Cardiac muscle cell (in vitro differentiated cells and primary cell): Measurements from ENCODE around the gene CDON. TPM values are rescaled to one million over a fixed set of nuclear protein-coding genes. Genes with fewer than 3 reads are reported as not detected.

Experiments used
- DNase-seq, 2 donors: peaks; one replicate each; pipeline versions ENCODE4 v3.0.0 to v3.0.0-alpha.2; 2010 to 2017; ENCODE audit warnings: low read depth in 1 of 2, low spot score in 1 of 2
- H3K27ac ChIP-seq: fragments of 200-600 bp; sonication (generic); 2 replicates; pipeline ENCODE4 v1.5.1; 2016
- H3K27me3 ChIP-seq: fragments of 200-600 bp; sonication (generic); 2 replicates; pipeline ENCODE4 v1.6.0; 2016; ENCODE audit warnings: control low read depth
- H3K36me3 ChIP-seq: fragments of 200-600 bp; sonication (generic); 2 replicates; pipeline ENCODE4 v1.5.1; 2016; ENCODE audit warnings: control low read depth
- H3K4me1 ChIP-seq: fragments of 200-600 bp; sonication (generic); 2 replicates; pipeline ENCODE4 v1.8.1; 2017; ENCODE audit warnings: low read depth, mild to moderate bottlenecking, mixed run types
- H3K4me3 ChIP-seq: fragments of 200-600 bp; sonication (generic); 2 replicates; pipeline ENCODE4 v1.5.1; 2016; ENCODE audit warnings: mild to moderate bottlenecking
- H3K9me3 ChIP-seq: fragments of 200-600 bp; sonication (generic); 2 replicates; pipeline ENCODE4 v1.5.1; 2017; ENCODE audit warnings: low read depth, mild to moderate bottlenecking, control low read depth
- polyA plus RNA-seq: library from polyadenylated mRNA; unstranded; fragments of >200 nt; fragmentation: Nextera tagmentation; extraction: Ambion mirVana; gene quantifications from 2 replicates; pipeline ENCODE4 v1.2.1, GENCODE V29; 2016
- total RNA-seq: library from RNA; depleted of rRNA; stranded (reverse); fragments of >200 nt; gene quantifications from 2 replicates; pipeline ENCODE4 v1.2.3, GENCODE V29; 2016
- TF ChIP-seq, protein P1 (sequence below): IDR thresholded peaks from 2 replicates; pipeline ENCODE4 v1.5.1; 2012; ENCODE audit warnings: low read depth, mild to moderate bottlenecking, low read length

Gene CDON
- total and polyA plus RNA-seq, 2 experiments from 2014 or later = 5.7 to 17.3 TPM

- H3K27ac ChIP-seq = no peak overlapping the region
- no peak for DNase-seq
- TF ChIP-seq, protein P1, sequence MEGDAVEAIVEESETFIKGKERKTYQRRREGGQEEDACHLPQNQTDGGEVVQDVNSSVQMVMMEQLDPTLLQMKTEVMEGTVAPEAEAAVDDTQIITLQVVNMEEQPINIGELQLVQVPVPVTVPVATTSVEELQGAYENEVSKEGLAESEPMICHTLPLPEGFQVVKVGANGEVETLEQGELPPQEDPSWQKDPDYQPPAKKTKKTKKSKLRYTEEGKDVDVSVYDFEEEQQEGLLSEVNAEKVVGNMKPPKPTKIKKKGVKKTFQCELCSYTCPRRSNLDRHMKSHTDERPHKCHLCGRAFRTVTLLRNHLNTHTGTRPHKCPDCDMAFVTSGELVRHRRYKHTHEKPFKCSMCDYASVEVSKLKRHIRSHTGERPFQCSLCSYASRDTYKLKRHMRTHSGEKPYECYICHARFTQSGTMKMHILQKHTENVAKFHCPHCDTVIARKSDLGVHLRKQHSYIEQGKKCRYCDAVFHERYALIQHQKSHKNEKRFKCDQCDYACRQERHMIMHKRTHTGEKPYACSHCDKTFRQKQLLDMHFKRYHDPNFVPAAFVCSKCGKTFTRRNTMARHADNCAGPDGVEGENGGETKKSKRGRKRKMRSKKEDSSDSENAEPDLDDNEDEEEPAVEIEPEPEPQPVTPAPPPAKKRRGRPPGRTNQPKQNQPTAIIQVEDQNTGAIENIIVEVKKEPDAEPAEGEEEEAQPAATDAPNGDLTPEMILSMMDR = no peak
Observed at GRCh38 chr11:125959511-125959910, 103.2 kb downstream of the CDON start.

GRCh38 chr11:125958872-125959400 lies 103.7 kb downstream of the CDON start:
- H3K27ac ChIP-seq = no peak overlapping the region
- TF ChIP-seq, protein P1 = no peak
- no peaks in the 10 kb centered on the region for H3K9me3 ChIP-seq
- H3K36me3 ChIP-seq = no peaks in the 10 kb centered on the region
- no peak for DNase-seq
- H3K27me3 ChIP-seq = no peaks in the 10 kb centered on the region
- H3K4me3 ChIP-seq = no peak overlapping the region
- peaks cover 3% of the 10 kb centered on the region for H3K4me1 ChIP-seq

More at GRCh38 chr11:125959511-125959910, 103.2 kb downstream of the CDON start:
- no peaks in the 10 kb centered on the region for H3K36me3 ChIP-seq
- no peak overlapping the region for H3K4me3 ChIP-seq
- no peaks in the 10 kb centered on the region for H3K27me3 ChIP-seq
- peaks cover 8% of the 10 kb centered on the region for H3K4me1 ChIP-seq
- H3K9me3 ChIP-seq = no peaks in the 10 kb centered on the region

DNA sequence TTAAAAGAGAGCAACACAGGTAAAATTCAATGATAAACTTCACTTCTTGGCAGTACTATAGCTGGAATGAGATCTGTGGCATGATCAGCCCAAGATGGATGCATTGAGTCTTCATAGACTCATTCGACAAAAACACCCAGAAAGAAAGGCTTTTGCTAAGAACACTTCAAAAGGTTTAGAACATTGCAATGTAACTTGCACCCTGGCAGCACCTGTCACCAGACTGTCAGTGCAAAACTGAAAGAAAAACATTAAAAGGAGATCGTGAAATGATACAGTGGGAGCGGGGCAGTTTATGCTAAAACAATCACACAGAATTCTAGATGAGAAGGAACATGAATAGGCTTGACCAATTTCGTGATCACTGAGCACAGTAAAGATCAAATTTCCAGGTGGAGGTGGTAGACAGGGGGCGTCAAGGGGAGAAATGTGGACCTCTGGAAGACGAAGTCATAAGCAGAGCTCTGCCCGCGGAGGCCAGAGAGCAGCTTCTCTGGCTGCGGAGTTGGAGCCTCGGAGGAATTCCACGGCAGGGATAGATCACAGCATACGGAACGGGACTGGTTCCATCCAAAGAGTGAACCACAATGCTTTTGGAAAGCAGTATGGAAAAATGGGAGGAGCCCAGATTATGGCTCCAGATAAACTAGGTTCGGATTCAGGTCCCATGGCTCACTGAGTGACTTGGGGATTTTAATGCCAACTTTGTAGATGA lies 104.9 kb downstream of the CDON start:
- Histone ChIP-seq H3K9me3 (no peaks in the 10 kb centered on the region), H3K27ac (no peak overlapping the region), H3K27me3 (no peaks in the 10 kb centered on the region), H3K4me3 (no peak overlapping the region), H3K4me1 (no peaks in the 10 kb centered on the region), H3K36me3 (no peaks in the 10 kb centered on the region)
- no peak for DNase-seq
- TF ChIP-seq, protein P1 = no peak

DNA sequence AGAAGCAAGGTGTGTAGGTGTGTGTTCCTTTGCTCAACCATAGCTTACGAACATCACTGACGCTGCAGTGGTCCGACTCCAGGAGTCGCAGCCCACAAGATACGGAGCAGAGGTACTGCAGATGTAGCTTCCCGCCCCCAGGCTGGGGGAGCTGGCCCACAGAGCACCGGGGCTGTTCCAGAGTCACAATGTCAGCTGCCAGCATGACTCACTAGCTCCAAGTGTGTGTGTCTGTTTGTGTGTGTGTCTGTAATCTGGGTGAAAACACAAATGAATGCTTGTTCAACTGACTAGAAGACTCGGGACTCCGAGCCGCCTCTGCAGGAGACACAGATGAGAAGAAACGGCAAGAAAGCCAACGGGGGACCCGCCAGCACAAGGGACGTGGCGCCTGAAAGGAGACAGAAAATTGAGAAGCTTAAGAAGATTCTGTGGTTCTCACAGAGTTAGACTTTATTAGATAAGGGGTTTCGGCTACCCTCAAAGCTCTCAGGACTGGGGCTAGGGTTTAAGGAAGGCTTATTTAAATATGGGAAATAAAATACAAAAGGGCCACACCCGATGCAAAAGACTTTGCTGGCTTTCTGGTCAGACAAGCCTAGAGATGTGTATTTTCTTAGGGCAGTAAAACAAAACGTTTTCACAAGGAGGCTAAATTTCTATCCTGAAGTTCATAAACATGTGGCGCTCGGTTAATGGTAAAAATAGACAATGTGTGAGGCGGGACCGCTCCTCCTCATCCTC lies 106.1 kb downstream of the CDON start:
- DNase-seq = peak in 1 of 2 donors; percentile 73
- Histone ChIP-seq H3K4me1 (peaks cover 2% of the 10 kb centered on the region), H3K27ac (no peak overlapping the region), H3K36me3 (no peaks in the 10 kb centered on the region), H3K4me3 (no peak overlapping the region), H3K9me3 (no peaks in the 10 kb centered on the region), H3K27me3 (no peaks in the 10 kb centered on the region)
- TF ChIP-seq, protein P1 = no peak

DNA sequence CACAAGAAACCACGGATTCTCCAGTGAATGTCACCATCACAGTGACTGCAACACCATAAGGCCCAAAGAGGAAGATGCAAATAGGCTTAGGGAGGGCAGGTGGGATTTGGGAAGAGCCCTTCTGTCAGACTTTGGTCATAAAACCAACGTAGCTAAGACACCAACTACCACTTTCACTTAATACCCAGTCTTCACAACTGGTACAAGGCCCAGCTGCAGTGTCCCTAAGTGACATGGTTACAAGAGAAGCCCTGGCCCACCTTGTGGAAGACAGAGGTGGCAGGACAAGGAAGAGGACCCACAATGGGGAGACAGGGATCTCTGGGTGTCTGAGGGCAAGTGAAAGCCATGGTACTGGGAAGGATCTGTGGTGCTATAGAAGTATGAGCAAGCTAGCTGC lies 106.8 kb downstream of the CDON start:
- no peak for DNase-seq
- TF ChIP-seq, protein P1 = no peak
- H3K36me3 ChIP-seq = no peaks in the 10 kb centered on the region
- H3K4me3 ChIP-seq = no peak overlapping the region
- H3K4me1 ChIP-seq = peaks cover 5% of the 10 kb centered on the region
- H3K9me3 ChIP-seq = no peaks in the 10 kb centered on the region
- no peaks in the 10 kb centered on the region for H3K27me3 ChIP-seq
- no peak overlapping the region for H3K27ac ChIP-seq
